IgD-negative memory B cell (primary cell): ENCODE measurements around the gene SEC24B. TPM values are rescaled to one million over a fixed set of nuclear protein-coding genes. Genes with fewer than 3 reads are reported as not detected.
"Not testable (repeated sequence)": the region's sequence is repeated elsewhere in the genome, so short reads cannot be mapped to it uniquely, and the experiment has no call there.

Experiments
- H3K27ac Mint-ChIP-seq, 3 donors: one replicate each; pipeline ENCODE4 v1.8.0; 2020 to 2022; ENCODE audit warnings: mild to moderate bottlenecking in 3 of 3, mixed read lengths in 3 of 3, moderate library complexity in 1 of 3
- H3K27me3 Mint-ChIP-seq: one replicate; pipeline ENCODE4 v1.8.0; 2021; ENCODE audit warnings: mixed read lengths
- H3K36me3 Mint-ChIP-seq: one replicate; pipeline ENCODE4 v1.8.0; 2020; ENCODE audit warnings: mild to moderate bottlenecking, mixed read lengths
- H3K4me1 Mint-ChIP-seq, 3 donors: one replicate each; pipeline ENCODE4 v1.8.0; 2020 to 2022; ENCODE audit warnings: mixed read lengths in 3 of 3, mild to moderate bottlenecking in 1 of 3
- H3K4me3 Mint-ChIP-seq, 4 donors: one replicate each; pipeline ENCODE4 v1.8.0; 2020 to 2022; ENCODE audit warnings: mild to moderate bottlenecking in 4 of 4, mixed read lengths in 4 of 4, moderate library complexity in 3 of 4
- H3K9me3 Mint-ChIP-seq, 3 donors: one replicate each; pipeline ENCODE4 v1.8.0; 2020 to 2021; ENCODE audit warnings: mixed read lengths in 3 of 3, mild to moderate bottlenecking in 1 of 3
- polyA plus RNA-seq: library from polyadenylated mRNA; unstranded; fragments of 300-500 nt; fragmentation: Illumina TruSeq; gene quantifications from one replicate; pipeline ENCODE4 v1.2.3, GENCODE V29; 2021

SEC24B gene
- polyA plus RNA-seq, 1 donor from 2014 or later, result 16.4 TPM

DNA sequence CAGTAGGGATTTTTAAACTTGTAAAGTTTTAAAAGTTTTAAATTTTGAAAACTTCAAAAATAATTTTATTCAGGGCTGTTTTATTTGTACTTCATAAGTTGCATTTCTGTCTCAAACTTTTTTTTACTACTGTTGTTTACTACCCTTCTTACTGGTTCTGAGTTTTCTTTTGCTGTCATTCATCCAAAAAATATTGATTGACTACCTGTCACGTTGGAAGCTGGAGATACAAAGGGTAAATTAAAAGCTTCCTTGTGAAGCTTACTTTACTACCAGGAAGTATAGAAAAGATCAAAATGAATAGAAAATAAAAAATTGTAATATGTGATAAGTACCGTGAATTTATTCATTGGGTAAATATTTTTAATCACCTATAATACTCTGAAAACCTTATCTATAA, 77.1 kb downstream of the SEC24B start:
- H3K9me3 Mint-ChIP-seq, result no peaks in the 10 kb centered on the region
- no peaks in the 10 kb centered on the region for H3K27me3 Mint-ChIP-seq
- H3K4me1 Mint-ChIP-seq, result peaks cover 0 to 1% (median 0%) of the 10 kb centered on the region in 3 donors
- peaks cover 2% of the 10 kb centered on the region for H3K36me3 Mint-ChIP-seq
- no peak overlapping the region for H3K4me3 Mint-ChIP-seq
- H3K27ac Mint-ChIP-seq, result no peak overlapping the region

DNA sequence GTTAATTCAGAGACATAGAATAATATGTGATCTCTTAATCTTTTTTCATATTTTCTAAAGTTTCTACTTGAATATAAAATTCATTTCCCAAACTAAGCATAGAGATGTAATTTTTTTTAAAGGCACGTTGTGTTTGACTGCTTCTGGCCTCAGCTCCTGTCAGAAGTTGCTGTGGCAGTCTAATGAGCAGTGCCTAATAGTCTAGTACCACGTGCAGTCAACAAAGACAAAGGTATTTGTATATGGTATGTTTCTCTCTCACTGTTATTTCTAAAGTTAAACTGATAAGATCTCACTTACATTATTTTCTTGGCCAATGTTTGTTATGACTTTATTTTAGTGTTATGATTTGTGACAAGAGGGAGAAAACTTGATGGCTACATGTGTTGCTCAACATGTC, 77.8 kb downstream of the SEC24B start:
- Mint-ChIP-seq H3K4me3 (no peak overlapping the region), H3K27ac (no peak overlapping the region), H3K36me3 (peaks cover 2% of the 10 kb centered on the region)

DNA sequence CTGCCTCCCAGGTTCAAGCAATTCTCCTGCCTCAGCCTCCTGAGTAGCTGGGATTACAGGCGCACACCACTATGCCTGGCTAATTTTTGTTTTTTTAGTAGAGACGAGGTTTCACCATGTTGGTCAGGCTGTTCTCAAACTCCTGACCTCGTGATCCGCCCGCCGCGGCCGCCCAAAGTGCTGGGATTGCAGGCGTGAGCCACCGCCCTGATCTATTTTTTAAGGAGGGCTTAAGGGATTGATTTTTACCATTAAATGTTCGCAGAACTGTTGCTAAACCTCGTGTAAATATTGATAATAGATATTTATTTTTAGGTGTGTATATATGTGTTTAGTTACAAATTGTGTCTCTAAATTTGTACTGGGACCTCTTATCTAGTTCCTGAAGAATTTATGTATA, 79.8 kb downstream of the SEC24B start:
- not testable (repeated sequence) for H3K27me3 Mint-ChIP-seq, H3K4me3 Mint-ChIP-seq, H3K9me3 Mint-ChIP-seq, H3K36me3 Mint-ChIP-seq, H3K4me1 Mint-ChIP-seq, H3K27ac Mint-ChIP-seq

More for the DNA sequence above, 77.8 kb downstream of the SEC24B start:
- H3K9me3 Mint-ChIP-seq, result no peaks in the 10 kb centered on the region
- no peaks in the 10 kb centered on the region for H3K27me3 Mint-ChIP-seq
- peaks cover 0 to 1% (median 0%) of the 10 kb centered on the region in 3 donors for H3K4me1 Mint-ChIP-seq

- Mint-ChIP-seq H3K4me3 (no peak overlapping the region), H3K36me3 (peaks cover 6% of the 10 kb centered on the region), H3K9me3 (no peaks in the 10 kb centered on the region), H3K27ac (no peak overlapping the region), H3K27me3 (no peaks in the 10 kb centered on the region), H3K4me1 (peaks cover 0 to 5% (median 0%) of the 10 kb centered on the region in 3 donors)
Measured at GRCh38 chr4:109532182-109532581, 98.6 kb downstream of the SEC24B start.

DNA sequence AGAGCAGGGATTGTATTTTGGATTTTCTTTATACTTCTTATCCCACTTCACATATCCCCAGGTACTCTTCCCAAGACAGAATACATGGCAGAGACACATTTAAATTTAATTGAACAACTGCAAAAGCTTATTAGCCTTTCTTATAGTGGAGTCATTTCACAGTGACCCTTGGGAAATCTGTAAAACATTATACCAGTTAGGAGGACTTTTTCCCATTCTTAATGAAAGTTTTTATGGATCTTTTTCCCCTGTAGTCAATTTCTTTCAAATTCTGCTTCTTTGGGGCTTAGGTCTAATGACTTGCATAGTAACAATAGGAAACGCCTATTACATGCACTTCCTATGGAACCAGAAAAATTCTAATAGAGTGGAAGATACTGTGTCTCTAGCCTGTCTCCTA, 111.8 kb downstream of the SEC24B start:
- H3K27me3 Mint-ChIP-seq, result no peaks in the 10 kb centered on the region
- no peak overlapping the region for H3K4me3 Mint-ChIP-seq
- no peak overlapping the region for H3K27ac Mint-ChIP-seq
- peaks cover 6% of the 10 kb centered on the region for H3K36me3 Mint-ChIP-seq
- H3K9me3 Mint-ChIP-seq, result no peaks in the 10 kb centered on the region
- H3K4me1 Mint-ChIP-seq, result peaks cover 12 to 18% (median 17%) of the 10 kb centered on the region in 3 donors

DNA sequence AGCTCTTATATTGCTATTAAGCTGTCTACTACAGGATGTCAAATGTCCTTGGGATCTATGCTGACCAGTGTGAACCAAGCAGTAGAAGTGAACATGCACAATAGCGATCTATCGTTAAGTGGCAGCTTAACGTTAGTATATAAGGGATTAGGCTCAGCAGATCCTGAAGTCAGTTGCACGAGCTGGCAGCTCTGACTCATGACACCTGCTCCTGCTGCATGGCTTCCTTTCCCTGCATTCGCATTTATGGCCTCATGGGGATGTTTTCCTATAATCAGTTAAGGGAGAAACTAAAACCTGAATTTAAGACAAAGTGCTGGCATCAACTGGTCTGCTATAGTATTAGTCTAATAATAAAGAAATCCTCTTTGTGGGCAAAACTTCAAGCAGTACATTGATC, 113.8 kb downstream of the SEC24B start:
- no peaks in the 10 kb centered on the region for H3K9me3 Mint-ChIP-seq
- peaks cover under 1% of the 10 kb centered on the region for H3K36me3 Mint-ChIP-seq
- H3K27ac Mint-ChIP-seq, result no peak overlapping the region
- no peak overlapping the region for H3K4me3 Mint-ChIP-seq
- H3K4me1 Mint-ChIP-seq, result peaks cover 12 to 20% (median 15%) of the 10 kb centered on the region in 3 donors
- H3K27me3 Mint-ChIP-seq, result no peaks in the 10 kb centered on the region

- H3K27ac Mint-ChIP-seq, result peak overlapping the region in 1 of 3 donors; percentile 1
Measured at GRCh38 chr4:109548655-109549054, 115.0 kb downstream of the SEC24B start.

GRCh38 chr4:109552237-109552636, 118.6 kb downstream of the SEC24B start:
- H3K27ac Mint-ChIP-seq, result no peak overlapping the region
- no peaks in the 10 kb centered on the region for H3K9me3 Mint-ChIP-seq
- H3K4me3 Mint-ChIP-seq, result no peak overlapping the region
- H3K4me1 Mint-ChIP-seq, result peaks cover 13 to 22% (median 18%) of the 10 kb centered on the region in 3 donors
- H3K36me3 Mint-ChIP-seq, result no peaks in the 10 kb centered on the region
- H3K27me3 Mint-ChIP-seq, result no peaks in the 10 kb centered on the region

More at GRCh38 chr4:109548655-109549054, 115.0 kb downstream of the SEC24B start:
- peaks cover 12 to 20% (median 12%) of the 10 kb centered on the region in 3 donors for H3K4me1 Mint-ChIP-seq
- no peaks in the 10 kb centered on the region for H3K27me3 Mint-ChIP-seq
- H3K36me3 Mint-ChIP-seq, result no peaks in the 10 kb centered on the region
- H3K9me3 Mint-ChIP-seq, result no peaks in the 10 kb centered on the region
- H3K4me3 Mint-ChIP-seq, result no peak overlapping the region

- Mint-ChIP-seq H3K9me3 (no peaks in the 10 kb centered on the region), H3K4me1 (peaks cover 9 to 18% (median 15%) of the 10 kb centered on the region in 3 donors), H3K4me3 (no peak overlapping the region), H3K27ac (peak overlapping the region in 1 of 3 donors; percentile 50), H3K36me3 (no peaks in the 10 kb centered on the region), H3K27me3 (no peaks in the 10 kb centered on the region)
Measured at GRCh38 chr4:109553130-109553529, 119.5 kb downstream of the SEC24B start.

DNA sequence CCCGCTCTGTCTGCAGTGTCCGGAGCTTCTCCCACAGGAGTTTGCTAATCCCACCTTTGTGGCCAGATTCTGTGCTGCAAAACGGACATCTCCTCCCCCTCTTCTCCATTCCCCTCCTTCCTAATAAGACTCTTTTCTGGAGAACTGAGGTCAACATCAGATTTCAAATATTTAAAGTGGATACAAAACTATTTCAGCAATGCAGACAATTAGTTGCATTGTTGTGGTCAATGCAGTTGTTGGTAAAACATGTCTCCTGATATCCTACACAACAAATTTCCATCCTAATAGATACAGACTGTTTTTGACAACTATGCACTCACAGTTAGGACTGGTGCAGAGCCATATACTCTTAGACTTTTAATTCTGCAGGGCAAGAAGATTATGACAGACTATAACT, 121.4 kb downstream of the SEC24B start:
- no peaks in the 10 kb centered on the region for H3K36me3 Mint-ChIP-seq
- no peaks in the 10 kb centered on the region for H3K27me3 Mint-ChIP-seq
- peak overlapping the region in 2 of 3 donors; percentile 45 to 77 for H3K27ac Mint-ChIP-seq
- no peaks in the 10 kb centered on the region for H3K9me3 Mint-ChIP-seq
- peak overlapping the region in 1 of 4 donors; percentile 81 for H3K4me3 Mint-ChIP-seq
- H3K4me1 Mint-ChIP-seq, result peaks cover 5 to 13% (median 7%) of the 10 kb centered on the region in 3 donors

DNA sequence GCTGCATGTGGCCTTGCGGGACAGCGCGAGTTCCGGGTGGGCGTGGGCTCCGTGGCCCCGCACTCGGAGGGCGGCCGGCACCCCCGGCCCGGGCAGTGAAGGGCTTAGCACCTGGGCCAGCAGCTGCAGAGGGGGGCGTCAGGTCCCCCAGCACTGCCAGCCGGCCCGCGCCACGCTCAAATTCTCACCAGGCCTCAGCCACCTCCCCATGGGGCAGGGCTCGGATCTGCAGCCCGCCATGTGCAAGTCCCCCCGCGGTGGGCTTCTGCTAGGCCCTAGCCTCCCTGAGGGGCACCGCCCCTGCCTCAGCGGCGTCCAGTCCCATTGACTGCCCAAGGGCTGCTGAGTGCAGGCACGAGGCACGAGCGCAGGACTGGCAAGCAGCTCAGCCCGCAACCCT, 123.8 kb downstream of the SEC24B start:
- Mint-ChIP-seq H3K4me1 (peaks cover 14 to 20% (median 15%) of the 10 kb centered on the region in 3 donors), H3K36me3 (peaks cover 3% of the 10 kb centered on the region), H3K4me3 (no peak overlapping the region), H3K27ac (no peak overlapping the region), H3K27me3 (no peaks in the 10 kb centered on the region), H3K9me3 (no peaks in the 10 kb centered on the region)

DNA sequence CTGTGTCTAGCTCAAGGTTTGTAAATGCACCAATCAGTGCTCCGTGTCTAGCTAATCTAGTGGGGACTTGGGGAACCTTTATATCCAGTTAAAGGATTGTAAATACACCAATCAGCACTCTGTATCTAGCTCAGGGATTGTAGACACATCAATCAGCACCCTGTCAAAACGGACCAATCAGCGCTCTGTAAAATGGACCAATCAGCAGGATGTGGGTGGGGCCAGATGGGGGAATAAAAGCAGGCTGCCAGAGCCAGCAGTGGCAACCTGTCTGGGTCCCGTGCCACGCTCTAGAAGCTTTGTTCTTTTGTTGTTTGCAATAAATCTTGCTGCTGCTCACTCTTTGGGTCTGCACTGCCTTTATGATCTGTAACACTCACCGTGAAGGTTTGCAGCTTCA, 124.5 kb downstream of the SEC24B start:
- not testable (repeated sequence) for H3K36me3 Mint-ChIP-seq, H3K27me3 Mint-ChIP-seq, H3K9me3 Mint-ChIP-seq
- Mint-ChIP-seq H3K27ac (peak overlapping the region in 2 of 3 donors; percentile 73 to 88), H3K4me1 (peaks cover 20 to 27% (median 21%) of the 10 kb centered on the region in 3 donors), H3K4me3 (peak overlapping the region in 2 of 4 donors; percentile 61 to 97)

- Mint-ChIP-seq H3K4me3 (peak overlapping the region; percentile 93 to 97 (median 96)), H3K27ac (peak overlapping the region; percentile 88 to 93 (median 92)), H3K9me3 (no peaks in the 10 kb centered on the region), H3K4me1 (peaks cover 24 to 34% (median 31%) of the 10 kb centered on the region in 3 donors), H3K27me3 (no peaks in the 10 kb centered on the region), H3K36me3 (peaks cover 3% of the 10 kb centered on the region)
Measured at GRCh38 chr4:109559625-109559982, 126.0 kb downstream of the SEC24B start.

GRCh38 chr4:109559983-109560686, 126.5 kb downstream of the SEC24B start, which contains the start of gene MCUB:
Gene MCUB, plus strand, starts transcription at chr4:109560246. Its CDS starts 92 bp downstream, at chr4:109560338.
- Mint-ChIP-seq H3K36me3 (peaks cover 3% of the 10 kb centered on the region), H3K4me1 (peaks cover 27 to 39% (median 32%) of the 10 kb centered on the region in 3 donors), H3K27ac (peak within 1 kb of the TSS; percentile 96), H3K27me3 (no peaks in the 10 kb centered on the region), H3K9me3 (no peaks in the 10 kb centered on the region), H3K4me3 (peak within 1 kb of the TSS; percentile 97 to 100 (median 98))

- Mint-ChIP-seq H3K27me3 (no peaks in the 10 kb centered on the region), H3K4me3 (peak overlapping the region; percentile 97 to 100 (median 98)), H3K4me1 (peaks cover 26 to 38% (median 32%) of the 10 kb centered on the region in 3 donors)
Measured at GRCh38 chr4:109560687-109561461, 127.3 kb downstream of the SEC24B start.

More at GRCh38 chr4:109560687-109561461, 127.3 kb downstream of the SEC24B start:
- H3K36me3 Mint-ChIP-seq, result peaks cover 3% of the 10 kb centered on the region
- H3K9me3 Mint-ChIP-seq, result no peaks in the 10 kb centered on the region
- peak overlapping the region; percentile 96 for H3K27ac Mint-ChIP-seq
